K562 (cell line): ENCODE results near the gene PATE2.

Experiments
- PTBP1 ChIP-seq: fragments of 200-400 bp; formaldehyde crosslinking; IDR thresholded peaks from 2 replicates; pipeline ENCODE4 v1.6.1; 2017; ENCODE audit warnings: low read depth, low read length
- PYGO2 ChIP-seq: fragments of 450-650 bp; IDR thresholded peaks from 2 replicates; pipeline ENCODE4 v1.6.1; 2016; ENCODE audit warnings: mild to moderate bottlenecking, missing genetic modification characterization, moderate library complexity, missing compliant biosample characterization
- TAF1 ChIP-seq: IDR thresholded peaks from 2 replicates; pipeline ENCODE4 v1.6.1; 2011; ENCODE audit warnings: mild to moderate bottlenecking, low read length, moderate library complexity; ENCODE audit not compliant: insufficient read depth, control insufficient read depth, severe bottlenecking; ENCODE audit errors: extremely low read depth
- TF ChIP-seq, protein P1 (sequence below): fragments of 450-650 bp; formaldehyde crosslinking; IDR thresholded peaks from 2 replicates; pipeline ENCODE4 v1.4.0; 2020; ENCODE audit warnings: mild to moderate bottlenecking, mixed read lengths

DNA sequence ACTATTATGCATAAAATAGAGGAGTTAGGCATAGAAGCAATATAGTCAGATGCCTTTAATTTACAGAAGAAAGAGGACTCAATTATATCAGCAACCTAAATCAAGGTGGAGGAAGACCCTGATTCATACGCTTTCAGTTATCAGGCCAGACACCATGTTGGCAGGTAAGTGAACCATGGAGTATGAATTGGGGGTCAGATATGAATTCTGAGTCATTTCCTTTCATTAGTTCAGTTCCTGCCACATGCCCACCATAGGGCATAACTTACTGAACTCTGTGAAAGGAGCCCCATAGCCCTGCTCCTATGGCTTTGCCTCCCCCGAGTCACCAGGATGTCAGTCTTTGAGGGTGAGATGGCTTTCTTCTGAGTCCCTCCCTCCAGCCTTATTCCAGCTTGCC, 15.1 kb downstream of the PATE2 start:
- TF ChIP-seq, protein P1, sequence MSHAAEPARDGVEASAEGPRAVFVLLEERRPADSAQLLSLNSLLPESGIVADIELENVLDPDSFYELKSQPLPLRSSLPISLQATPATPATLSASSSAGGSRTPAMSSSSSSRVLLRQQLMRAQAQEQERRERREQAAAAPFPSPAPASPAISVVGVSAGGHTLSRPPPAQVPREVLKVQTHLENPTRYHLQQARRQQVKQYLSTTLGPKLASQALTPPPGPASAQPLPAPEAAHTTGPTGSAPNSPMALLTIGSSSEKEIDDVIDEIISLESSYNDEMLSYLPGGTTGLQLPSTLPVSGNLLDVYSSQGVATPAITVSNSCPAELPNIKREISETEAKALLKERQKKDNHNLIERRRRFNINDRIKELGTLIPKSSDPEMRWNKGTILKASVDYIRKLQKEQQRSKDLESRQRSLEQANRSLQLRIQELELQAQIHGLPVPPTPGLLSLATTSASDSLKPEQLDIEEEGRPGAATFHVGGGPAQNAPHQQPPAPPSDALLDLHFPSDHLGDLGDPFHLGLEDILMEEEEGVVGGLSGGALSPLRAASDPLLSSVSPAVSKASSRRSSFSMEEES = no peak
- TF ChIP-seq PYGO2 (tag) (no peak), PTBP1 (no peak), TAF1 (no peak)
